PC-3 (cell line): ENCODE data around the gene CCDC88B. TPM values are rescaled to one million over a fixed set of nuclear protein-coding genes. Genes with fewer than 3 reads are reported as not detected.

Experiments
- ATAC-seq: fragments of 200-7000 bp; cut with Tn5 transposase; 2 replicates; pipeline ENCODE4 v1.9.1; 2020; ENCODE audit warnings: mild to moderate bottlenecking, moderate library complexity
- BruUV-seq: library from RNA; stranded (reverse); fragments of 400-500 nt; replicated peaks from 2 replicates; lab custom pipeline; 2021; lab: Mats Ljungman, UMichigan
- CTCF ChIA-PET: fragments of 300-600 bp; sonication (Branson Sonifier 250); formaldehyde crosslinking; loops from one replicate; lab custom pipeline; 2022; ENCODE audit warnings: antibody characterized with exemption; lab: Charles Lee
- POLR2A ChIA-PET: fragments of 300-600 bp; sonication (Branson Sonifier 250); formaldehyde crosslinking; loops from one replicate; lab custom pipeline; 2022; ENCODE audit warnings: antibody characterized with exemption; ENCODE audit not compliant: unreplicated experiment; lab: Charles Lee
- DNase-seq: peaks from one replicate; pipeline ENCODE4 v3.0.0-alpha.2; 2015
- H2AFZ ChIP-seq: fragments of 300-600 bp; sonication (generic); 2 replicates; pipeline ENCODE4 v1.6.0; 2016; ENCODE audit warnings: antibody characterized with exemption, low read length
- H3F3A ChIP-seq: fragments of 300-600 bp; sonication (generic); one replicate; pipeline ENCODE4 v1.6.0; 2017; ENCODE audit warnings: antibody characterized with exemption, low read length, control low read depth, mild to moderate bottlenecking; ENCODE audit not compliant: unreplicated experiment
- H3K27ac ChIP-seq: fragments of 300-600 bp; sonication (generic); 2 replicates; pipeline ENCODE4 v1.5.1; 2016; ENCODE audit warnings: mild to moderate bottlenecking, low read length
- H3K27me3 ChIP-seq: fragments of 300-600 bp; sonication (generic); 2 replicates; pipeline ENCODE4 v1.6.1; 2016; ENCODE audit warnings: low read length, mixed read lengths
- H3K36me3 ChIP-seq: fragments of 300-600 bp; sonication (generic); 2 replicates; pipeline ENCODE4 v1.6.1; 2016; ENCODE audit warnings: low read depth, mixed run types, low read length, mixed read lengths
- H3K4me1 ChIP-seq: fragments of 300-600 bp; sonication (generic); 2 replicates; pipeline ENCODE4 v1.5.1; 2016; ENCODE audit warnings: low read length; ENCODE audit not compliant: insufficient read depth
- H3K4me2 ChIP-seq: fragments of 300-600 bp; sonication (generic); 2 replicates; pipeline ENCODE4 v1.6.0; 2016; ENCODE audit warnings: low read length
- H3K4me3 ChIP-seq: fragments of 300-600 bp; sonication (generic); 2 replicates; pipeline ENCODE4 v1.5.1; 2016; ENCODE audit warnings: mild to moderate bottlenecking, low read length, mixed read lengths
- H3K79me2 ChIP-seq: fragments of 300-600 bp; sonication (generic); 2 replicates; pipeline ENCODE4 v1.6.1; 2017; ENCODE audit warnings: low read length, mixed read lengths
- H3K9ac ChIP-seq: fragments of 300-600 bp; sonication (generic); 2 replicates; pipeline ENCODE4 v1.6.0; 2016; ENCODE audit warnings: mild to moderate bottlenecking, low read length
- H3K9me2 ChIP-seq: fragments of 300-600 bp; sonication (generic); replicated peaks from 2 replicates; pipeline ENCODE4 v1.6.1; 2016; ENCODE audit warnings: mixed run types, low read length, mixed read lengths
- H3K9me3 ChIP-seq: fragments of 300-600 bp; sonication (generic); 2 replicates; pipeline ENCODE4 v1.6.1; 2016; ENCODE audit warnings: low read length, mixed read lengths
- H4K20me1 ChIP-seq: fragments of 300-600 bp; sonication (generic); 2 replicates; pipeline ENCODE4 v1.6.1; 2016; ENCODE audit warnings: low read length, mixed read lengths
- EZH2 ChIP-seq: fragments of 300-600 bp; sonication (generic); IDR thresholded peaks from one replicate; pipeline ENCODE4 v1.6.1; 2017; ENCODE audit warnings: antibody characterized with exemption, mild to moderate bottlenecking, low read length; ENCODE audit not compliant: unreplicated experiment
- EZH2phosphoT487 ChIP-seq: fragments of 300-600 bp; sonication (generic); IDR thresholded peaks from 2 replicates; pipeline ENCODE4 v1.6.1; 2018; ENCODE audit warnings: mild to moderate bottlenecking, antibody characterized with exemption, low read length, borderline replicate concordance
- intact Hi-C: fragments of 100-400 bp; cut with micrococcal nuclease; formaldehyde crosslinking; loops from 2 replicates; pipeline ENCODE4 v1.9.0; 2023
- total RNA-seq: library from RNA; depleted of rRNA; stranded (reverse); fragments of >200 nt; gene quantifications from 2 replicates; pipeline ENCODE4 v1.2.3, GENCODE V29; 2014
- TF ChIP-seq, protein P1 (sequence below): fragments of 300-600 bp; sonication (generic); conservative IDR thresholded peaks from 2 replicates; pipeline ENCODE4 v1.5.1; 2017; ENCODE audit warnings: antibody characterized with exemption, low read depth, mild to moderate bottlenecking, low read length

Gene CCDC88B
- total RNA-seq, 1 experiment from 2014 or later: 21.0 TPM

DNA sequence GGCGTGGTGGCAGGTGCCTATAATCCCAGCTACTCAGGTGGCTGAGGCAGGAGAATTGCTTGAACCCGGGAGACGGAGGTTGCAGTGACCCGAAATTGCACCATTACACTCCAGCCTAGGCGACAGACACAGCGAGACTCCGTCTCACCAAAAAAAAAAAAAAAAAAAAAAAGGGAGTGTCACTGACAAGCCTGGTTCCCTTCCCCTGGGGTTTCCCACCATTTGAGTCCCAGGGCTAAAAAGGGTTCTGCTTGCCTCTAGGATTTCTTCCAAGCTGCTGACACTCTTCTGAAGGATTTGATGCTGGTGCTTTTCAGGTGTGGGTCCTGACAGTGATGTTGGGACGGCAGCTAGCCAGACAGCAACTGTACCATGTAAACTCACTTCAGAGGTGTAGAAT, 1.3 kb upstream of the CCDC88B start:
- ChIA-PET CTCF (interaction anchor here (0.7 kb wide), 1 partner anchor 17 kb away, joined by 19 read pairs; no protein-coding TSS in a partner anchor), POLR2A (no interaction called here)
- Histone ChIP-seq H3K36me3 (no peaks in the 10 kb centered on the region), H3K9ac (no peak overlapping the region), H3K27ac (no peak overlapping the region), H4K20me1 (no peaks in the 10 kb centered on the region), H3K9me2 (no peaks in the 10 kb centered on the region), H3K4me2 (no peak overlapping the region), H2AFZ (no peak overlapping the region), H3K4me1 (peaks cover 15% of the 10 kb centered on the region), H3F3A (no peaks in the 10 kb centered on the region), H3K27me3 (no peaks in the 10 kb centered on the region), H3K9me3 (no peaks in the 10 kb centered on the region), H3K4me3 (no peak overlapping the region), H3K79me2 (no peaks in the 10 kb centered on the region)
- ATAC-seq (no peak), DNase-seq (no peak)
- no TSS peak for BruUV-seq
- TF ChIP-seq EZH2phosphoT487 (no peak), EZH2 (no peak)
- TF ChIP-seq, protein P1, sequence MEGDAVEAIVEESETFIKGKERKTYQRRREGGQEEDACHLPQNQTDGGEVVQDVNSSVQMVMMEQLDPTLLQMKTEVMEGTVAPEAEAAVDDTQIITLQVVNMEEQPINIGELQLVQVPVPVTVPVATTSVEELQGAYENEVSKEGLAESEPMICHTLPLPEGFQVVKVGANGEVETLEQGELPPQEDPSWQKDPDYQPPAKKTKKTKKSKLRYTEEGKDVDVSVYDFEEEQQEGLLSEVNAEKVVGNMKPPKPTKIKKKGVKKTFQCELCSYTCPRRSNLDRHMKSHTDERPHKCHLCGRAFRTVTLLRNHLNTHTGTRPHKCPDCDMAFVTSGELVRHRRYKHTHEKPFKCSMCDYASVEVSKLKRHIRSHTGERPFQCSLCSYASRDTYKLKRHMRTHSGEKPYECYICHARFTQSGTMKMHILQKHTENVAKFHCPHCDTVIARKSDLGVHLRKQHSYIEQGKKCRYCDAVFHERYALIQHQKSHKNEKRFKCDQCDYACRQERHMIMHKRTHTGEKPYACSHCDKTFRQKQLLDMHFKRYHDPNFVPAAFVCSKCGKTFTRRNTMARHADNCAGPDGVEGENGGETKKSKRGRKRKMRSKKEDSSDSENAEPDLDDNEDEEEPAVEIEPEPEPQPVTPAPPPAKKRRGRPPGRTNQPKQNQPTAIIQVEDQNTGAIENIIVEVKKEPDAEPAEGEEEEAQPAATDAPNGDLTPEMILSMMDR: no peak
- intact Hi-C loops: no loop called here

GRCh38 chr11:64339286-64339685, 718 bp upstream of the CCDC88B start:
- H3K9me2 ChIP-seq: no peaks in the 10 kb centered on the region
- no TSS peak for BruUV-seq
- H3K4me2 ChIP-seq: no peak overlapping the region
- no peak for DNase-seq
- POLR2A ChIA-PET: no interaction called here
- no peak overlapping the region for H3K27ac ChIP-seq
- no peak overlapping the region for H3K9ac ChIP-seq
- intact Hi-C loops: no loop called here
- TF ChIP-seq EZH2phosphoT487: no peak
- no peak for TF ChIP-seq EZH2
- TF ChIP-seq, protein P1: no peak
- H2AFZ ChIP-seq: no peak overlapping the region
- no peak overlapping the region for H3K4me3 ChIP-seq
- no peaks in the 10 kb centered on the region for H3K36me3 ChIP-seq
- H3F3A ChIP-seq: no peaks in the 10 kb centered on the region
- no peaks in the 10 kb centered on the region for H3K27me3 ChIP-seq
- CTCF ChIA-PET: interaction anchor here (0.7 kb wide), 1 partner anchor 16 kb away, joined by 19 read pairs; no protein-coding TSS in a partner anchor
- no peaks in the 10 kb centered on the region for H3K79me2 ChIP-seq
- no peak for ATAC-seq
- H4K20me1 ChIP-seq: no peaks in the 10 kb centered on the region
- peaks cover 15% of the 10 kb centered on the region for H3K4me1 ChIP-seq
- no peaks in the 10 kb centered on the region for H3K9me3 ChIP-seq

GRCh38 chr11:64340671-64341335, 799 bp downstream of the CCDC88B start:
- Histone ChIP-seq H3K9me3 (no peaks in the 10 kb centered on the region), H3K79me2 (no peaks in the 10 kb centered on the region), H4K20me1 (no peaks in the 10 kb centered on the region), H3K27me3 (no peaks in the 10 kb centered on the region), H3K9ac (no peak overlapping the region), H3K4me1 (peaks cover 6% of the 10 kb centered on the region), H3K9me2 (no peaks in the 10 kb centered on the region), H3K27ac (no peak overlapping the region), H3F3A (no peaks in the 10 kb centered on the region), H3K36me3 (no peaks in the 10 kb centered on the region), H3K4me3 (no peak overlapping the region), H3K4me2 (no peak overlapping the region), H2AFZ (no peak overlapping the region)
- DNase-seq: no peak
- intact Hi-C loops: no loop called here
- no TSS peak for BruUV-seq
- TF ChIP-seq EZH2phosphoT487: no peak
- no peak for TF ChIP-seq EZH2
- TF ChIP-seq, protein P1: no peak
- ChIA-PET CTCF (interaction anchor here (0.8 kb wide), 1 partner anchor 14 kb away, joined by 3 read pairs; no protein-coding TSS in a partner anchor), POLR2A (no interaction called here)
- no peak for ATAC-seq
